ENCODE measurements around the gene PGM1. TPM values are rescaled to one million over a fixed set of nuclear protein-coding genes. Genes with fewer than 3 reads are reported as not detected.

The PGM1 gene
- total RNA-seq, 1 experiment from 2014 or later = 77.2 TPM

- H3K9me3 ChIP-seq (ENCODE audit: control insufficient read depth, insufficient read depth, low read depth, low read length) = no peaks in the 10 kb centered on the region
- no TSS peak for BruUV-seq (replicated peaks)
- no peaks in the 10 kb centered on the region for H3K27me3 ChIP-seq (ENCODE audit: control insufficient read depth, insufficient read depth, low read length)
- no peak for DNase-seq (ENCODE audit: low read depth, low spot score)
- POLR2A ChIA-PET = no interaction called here
- ATAC-seq = no peak
- in situ Hi-C loops (cut with HindIII; ENCODE audit: low pct_unique_long_range_greater_than_20kb, low sequenced_read_pairs) = no loop called here
- H3K27ac ChIP-seq (ENCODE audit: low read length) = no peak overlapping the region
- intact Hi-C loops (cut with micrococcal nuclease; ENCODE audit: unreplicated experiment) = no loop called here
- CTCF ChIA-PET = no interaction called here
- TF ChIP-seq SIN3A (IDR thresholded peaks at IDR 0.05; ENCODE audit: borderline replicate concordance, insufficient read depth, low read depth, low read length) (no peak), CTCF (IDR thresholded peaks at IDR 0.05) (no peak), REST (IDR thresholded peaks at IDR 0.05; ENCODE audit: insufficient read depth in 1 of 2, low read depth in 2 of 2, low read length in 1 of 2) (no peak), POLR2AphosphoS5 (IDR thresholded peaks at IDR 0.05; ENCODE audit: low read depth, low read length) (no peak), TCF7L2 (IDR thresholded peaks at IDR 0.05; ENCODE audit: low read depth, low read length) (no peak)
- H3K4me1 ChIP-seq (ENCODE audit: control insufficient read depth, insufficient read depth, low read length) = no peaks in the 10 kb centered on the region
- H3K4me3 ChIP-seq (ENCODE audit: low read depth in 2 of 2, low read length in 2 of 2) = no peak overlapping the region
- no peaks in the 10 kb centered on the region for H3K36me3 ChIP-seq (ENCODE audit: control insufficient read depth, insufficient read depth, low read length)
Measured at GRCh38 chr1:63548877-63549276, 44.3 kb upstream of the PGM1 start.

GRCh38 chr1:63555480-63555879 lies 37.7 kb upstream of the PGM1 start:
- Histone ChIP-seq H3K36me3 (ENCODE audit: control insufficient read depth, insufficient read depth, low read length) (no peaks in the 10 kb centered on the region), H3K4me1 (ENCODE audit: control insufficient read depth, insufficient read depth, low read length) (no peaks in the 10 kb centered on the region), H3K27ac (ENCODE audit: low read length) (no peak overlapping the region), H3K27me3 (ENCODE audit: control insufficient read depth, insufficient read depth, low read length) (no peaks in the 10 kb centered on the region), H3K9me3 (ENCODE audit: control insufficient read depth, insufficient read depth, low read depth, low read length) (no peaks in the 10 kb centered on the region), H3K4me3 (ENCODE audit: low read depth in 2 of 2, low read length in 2 of 2) (no peak overlapping the region)
- in situ Hi-C loops (cut with HindIII; ENCODE audit: low pct_unique_long_range_greater_than_20kb, low sequenced_read_pairs) (no loop called here), intact Hi-C loops (cut with micrococcal nuclease; ENCODE audit: unreplicated experiment) (no loop called here)
- POLR2A ChIA-PET = no interaction called here
- CTCF ChIA-PET = interaction anchor here (1.0 kb wide), 1 partner anchor 20 kb away, joined by 3 read pairs; no protein-coding TSS in a partner anchor
- ATAC-seq (no peak), DNase-seq (ENCODE audit: low read depth, low spot score) (no peak)
- no TSS peak for BruUV-seq (replicated peaks)
- TF ChIP-seq POLR2AphosphoS5 (IDR thresholded peaks at IDR 0.05; ENCODE audit: low read depth, low read length) (no peak), REST (IDR thresholded peaks at IDR 0.05; ENCODE audit: insufficient read depth in 1 of 2, low read depth in 2 of 2, low read length in 1 of 2) (no peak), SIN3A (IDR thresholded peaks at IDR 0.05; ENCODE audit: borderline replicate concordance, insufficient read depth, low read depth, low read length) (no peak), TCF7L2 (IDR thresholded peaks at IDR 0.05; ENCODE audit: low read depth, low read length) (no peak), CTCF (IDR thresholded peaks at IDR 0.05) (no peak)

All from Panc1 (cell line).